ENCODE results near the gene TKFC. TPM values are rescaled to one million over a fixed set of nuclear protein-coding genes. Genes with fewer than 3 reads are reported as not detected.

The TKFC gene
- total and polyA plus RNA-seq, 9 of the 15 experiments (the other 6 are each of a cell fraction or from before 2014, with no cell fraction given) = 2.0 to 61.7 (median 28.5) TPM

DNA sequence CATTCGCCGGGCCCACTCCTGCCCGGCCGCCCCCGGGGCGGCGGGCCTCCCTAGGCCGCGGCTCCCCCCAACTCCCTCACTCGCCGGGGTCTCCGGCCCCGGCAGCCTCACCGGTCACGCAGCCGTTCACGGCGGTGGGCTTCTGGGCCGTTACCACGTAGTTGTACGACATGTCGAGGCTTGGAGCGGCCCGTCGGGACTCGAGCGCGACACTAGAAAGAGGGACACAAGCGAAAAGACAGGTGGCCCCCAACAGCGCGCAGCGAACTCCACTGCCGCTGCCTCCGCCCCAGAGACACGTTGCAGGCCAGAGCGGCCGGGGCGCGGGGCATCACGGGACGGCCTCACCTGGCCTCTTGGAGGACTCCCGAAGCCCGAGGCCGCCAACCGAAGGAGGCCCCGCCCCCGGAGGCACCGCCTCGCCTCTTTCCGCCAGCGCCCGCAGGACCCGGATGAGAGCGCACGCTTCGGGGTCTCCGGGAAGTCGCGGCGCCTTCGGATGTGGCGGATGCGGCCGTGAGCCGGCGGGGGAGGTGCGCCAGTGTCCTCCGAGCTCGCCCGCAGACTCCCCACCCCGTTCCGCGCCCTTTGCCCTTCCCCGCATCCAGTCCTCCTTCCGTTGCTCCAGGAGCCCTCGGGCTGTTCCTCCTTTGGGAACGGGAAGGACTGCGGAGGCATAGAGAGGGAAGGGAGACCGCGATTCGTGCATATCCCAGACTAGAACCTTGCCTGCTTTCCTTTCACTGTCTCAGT, at the start of gene TKFC, which contains the start of gene DDB1 (continued):
- no peak for TF ChIP-seq ZNF695 (CRISPR knock-in tag; IDR thresholded peaks at IDR 0.05)
- peak; percentile 40 for TF ChIP-seq PCBP1 (IDR thresholded peaks at IDR 0.05; ENCODE audit: low read depth, low read length, poor library complexity, severe bottlenecking)
- TF ChIP-seq HOXB6 (CRISPR knock-in tag; IDR thresholded peaks at IDR 0.05; ENCODE audit: borderline replicate concordance) = no peak
- no peak for TF ChIP-seq MIER1 (IDR thresholded peaks at IDR 0.05; ENCODE audit: low read depth)
- TF ChIP-seq ZFP30 (CRISPR knock-in tag; IDR thresholded peaks at IDR 0.05; ENCODE audit: borderline replicate concordance) = no peak
- TF ChIP-seq ZC3H8 (IDR thresholded peaks at IDR 0.05) = no peak
- TF ChIP-seq ZNF263 (CRISPR knock-in tag; IDR thresholded peaks at IDR 0.05; ENCODE audit: borderline replicate concordance) = peak; percentile 55; the same call in 1 of the 2 replicates
- no peak for TF ChIP-seq NFIX (CRISPR knock-in tag; IDR thresholded peaks at IDR 0.05; ENCODE audit: low read depth)
- TF ChIP-seq FIP1L1 (IDR thresholded peaks at IDR 0.05; ENCODE audit: low read depth, low read length, poor library complexity, severe bottlenecking) = peak; percentile 92
- no peak for TF ChIP-seq CREBBP (IDR thresholded peaks at IDR 0.05; ENCODE audit: low read depth, low read length)
- peak; percentile 54; the same call in 1 of the 2 replicates for TF ChIP-seq ZNF511 (CRISPR knock-in tag; IDR thresholded peaks at IDR 0.05)
- no peak for TF ChIP-seq ZNF668 (CRISPR knock-in tag; IDR thresholded peaks at IDR 0.05)
- no peak for TF ChIP-seq PRMT5 (CRISPR knock-in tag; IDR thresholded peaks at IDR 0.05)
- peak; percentile 92 for TF ChIP-seq POLR2A (conservative IDR thresholded peaks at IDR 0.05)
- no peak for TF ChIP-seq ZC3H11A (IDR thresholded peaks at IDR 0.05; ENCODE audit: low read depth, low read length)
- TF ChIP-seq TAF9B (IDR thresholded peaks at IDR 0.05; ENCODE audit: partially characterized antibody) = peak; percentile 76
- peak; percentile 73; the same call in 1 of the 2 replicates for TF ChIP-seq SP1 (CRISPR knock-in tag; IDR thresholded peaks at IDR 0.05)
- TF ChIP-seq HLTF (IDR thresholded peaks at IDR 0.05) = no peak
- TF ChIP-seq GABPB2 (CRISPR knock-in tag; conservative IDR thresholded peaks at IDR 0.05) = no peak
- no peak for TF ChIP-seq ZNF408 (CRISPR knock-in tag; IDR thresholded peaks at IDR 0.05; ENCODE audit: low read depth)
- no peak for TF ChIP-seq ZKSCAN8 (CRISPR knock-in tag; IDR thresholded peaks at IDR 0.05)
- no peak for TF ChIP-seq ARNT (IDR thresholded peaks at IDR 0.05)
- TF ChIP-seq ZNF12 (CRISPR knock-in tag; IDR thresholded peaks at IDR 0.05) = no peak; the same call in 1 of the 2 replicates
- no peak for TF ChIP-seq JUNB (CRISPR knock-in tag; conservative IDR thresholded peaks at IDR 0.05)
- TF ChIP-seq RFX7 (CRISPR knock-in tag; IDR thresholded peaks at IDR 0.05) = no peak
- no peak for TF ChIP-seq NCOA2 (IDR thresholded peaks at IDR 0.05; ENCODE audit: partially characterized antibody in 2 of 2)
- no peak for TF ChIP-seq NCOR1 (IDR thresholded peaks at IDR 0.05)
- TF ChIP-seq ZNF764 (CRISPR knock-in tag; IDR thresholded peaks at IDR 0.05; ENCODE audit: low read depth) = no peak
- no peak for TF ChIP-seq MTF1 (CRISPR knock-in tag; IDR thresholded peaks at IDR 0.05; ENCODE audit: borderline replicate concordance)
- no peak for TF ChIP-seq SRSF7 (optimal IDR thresholded peaks at IDR 0.05; ENCODE audit: low read depth, low read length)

Data from K562 (cell line).